Measurements from ENCODE around the gene CREBL2.
"Not testable (repeated sequence)": the region's sequence is repeated elsewhere in the genome, so short reads cannot be mapped to it uniquely, and the experiment has no call there.

Gene CREBL2

DNA sequence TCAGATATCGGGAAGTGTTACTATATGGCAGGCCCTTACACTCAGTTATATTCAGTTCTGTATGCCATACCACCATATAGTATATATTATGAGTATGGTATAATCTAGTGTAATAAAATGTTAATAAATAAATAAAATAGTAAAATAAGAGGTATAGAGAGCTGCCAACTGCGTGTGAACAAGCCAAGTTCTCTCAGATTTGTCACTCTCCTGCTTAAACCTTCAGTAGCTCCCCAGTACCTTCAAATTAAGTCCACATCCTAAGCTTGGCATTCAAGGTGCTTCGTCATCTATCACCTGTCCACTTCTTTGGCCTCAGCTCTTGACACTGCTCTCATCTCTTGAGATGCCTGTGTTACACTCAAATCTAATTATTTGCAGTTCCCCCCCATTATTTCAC lies 12.8 kb upstream of the CREBL2 start:
- DNase-seq, result no peak

DNA sequence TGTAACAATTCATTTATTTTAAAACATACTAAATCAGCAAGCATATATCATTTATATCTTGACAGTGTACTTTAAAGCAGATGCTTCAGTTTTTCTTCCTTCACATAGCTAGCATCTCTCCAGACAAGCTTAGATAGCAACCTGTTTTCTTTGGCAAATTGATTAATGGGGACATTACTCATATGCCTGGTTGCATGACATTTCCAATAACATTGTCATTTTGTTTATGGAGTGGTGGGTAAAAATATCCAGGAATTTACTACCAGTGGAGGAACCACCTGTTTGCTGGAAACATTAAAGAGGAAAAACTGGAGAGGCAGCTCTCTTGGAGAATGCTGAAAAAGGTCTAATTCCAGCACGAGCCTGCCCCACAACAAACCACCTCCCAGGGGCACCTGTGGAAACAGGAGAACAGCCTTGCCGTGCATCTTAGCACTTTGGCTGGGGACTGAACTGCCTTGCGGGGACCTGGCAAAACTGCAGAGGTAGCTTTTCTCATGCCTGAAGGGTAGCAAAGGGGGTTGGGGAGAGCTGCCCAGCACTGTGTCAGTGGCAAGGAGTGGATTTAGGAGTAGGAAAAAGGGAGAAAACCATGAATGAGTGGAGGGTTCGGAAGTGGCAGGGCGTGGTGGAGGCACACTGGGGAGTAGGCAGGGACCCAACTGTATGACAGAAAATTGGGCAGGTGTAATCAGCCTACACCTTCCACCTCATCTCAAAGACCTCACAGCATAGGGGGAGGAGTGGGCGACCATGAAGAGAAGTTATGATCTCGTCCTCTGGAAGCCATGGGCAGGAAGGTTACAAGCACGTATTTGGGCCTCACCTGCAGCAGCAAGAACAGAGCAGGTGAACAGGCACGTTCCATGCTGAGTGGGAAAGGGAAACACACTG lies 11.7 kb upstream of the CREBL2 start:
- DNase-seq, result no peak

DNA sequence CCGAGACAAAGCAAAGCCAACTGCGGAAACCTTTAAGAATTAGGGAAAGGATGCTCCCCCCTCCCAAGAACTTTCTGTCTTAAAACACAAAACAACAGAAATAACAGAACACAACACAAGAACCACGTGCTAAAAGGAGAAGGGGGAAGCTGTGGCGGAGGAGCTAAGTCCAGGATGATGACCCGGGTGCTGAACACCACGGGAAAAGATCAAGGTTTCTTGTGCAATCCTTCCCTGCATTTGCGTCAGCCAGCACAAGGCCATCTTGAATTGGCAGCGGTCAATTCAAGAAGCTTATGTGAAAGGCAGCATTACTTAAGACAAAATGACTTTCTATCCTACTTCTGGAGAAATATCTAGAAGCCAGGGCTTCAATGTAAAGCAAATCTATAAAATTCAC lies 11.0 kb upstream of the CREBL2 start:
- no peak for DNase-seq

DNA sequence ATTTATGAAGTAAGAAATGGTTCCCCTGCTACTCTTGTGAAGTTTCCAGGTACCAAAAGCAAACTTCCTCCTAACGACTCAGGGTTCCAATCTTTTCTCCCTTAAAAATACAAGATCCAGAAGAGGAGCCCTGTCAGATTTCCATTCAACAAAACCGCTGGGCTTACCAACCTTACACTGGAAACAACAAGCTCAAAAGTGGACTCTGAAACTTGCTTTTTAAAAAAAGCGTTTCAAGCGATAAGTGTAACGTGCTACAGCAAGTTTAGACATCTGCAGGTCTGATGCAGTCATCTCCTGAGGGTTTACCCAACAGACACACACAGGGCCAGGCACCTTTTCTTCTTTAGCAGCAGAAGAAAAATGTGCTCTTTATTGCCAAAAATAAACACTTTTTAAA lies 6.9 kb upstream of the CREBL2 start:
- DNase-seq, result no peak

DNA sequence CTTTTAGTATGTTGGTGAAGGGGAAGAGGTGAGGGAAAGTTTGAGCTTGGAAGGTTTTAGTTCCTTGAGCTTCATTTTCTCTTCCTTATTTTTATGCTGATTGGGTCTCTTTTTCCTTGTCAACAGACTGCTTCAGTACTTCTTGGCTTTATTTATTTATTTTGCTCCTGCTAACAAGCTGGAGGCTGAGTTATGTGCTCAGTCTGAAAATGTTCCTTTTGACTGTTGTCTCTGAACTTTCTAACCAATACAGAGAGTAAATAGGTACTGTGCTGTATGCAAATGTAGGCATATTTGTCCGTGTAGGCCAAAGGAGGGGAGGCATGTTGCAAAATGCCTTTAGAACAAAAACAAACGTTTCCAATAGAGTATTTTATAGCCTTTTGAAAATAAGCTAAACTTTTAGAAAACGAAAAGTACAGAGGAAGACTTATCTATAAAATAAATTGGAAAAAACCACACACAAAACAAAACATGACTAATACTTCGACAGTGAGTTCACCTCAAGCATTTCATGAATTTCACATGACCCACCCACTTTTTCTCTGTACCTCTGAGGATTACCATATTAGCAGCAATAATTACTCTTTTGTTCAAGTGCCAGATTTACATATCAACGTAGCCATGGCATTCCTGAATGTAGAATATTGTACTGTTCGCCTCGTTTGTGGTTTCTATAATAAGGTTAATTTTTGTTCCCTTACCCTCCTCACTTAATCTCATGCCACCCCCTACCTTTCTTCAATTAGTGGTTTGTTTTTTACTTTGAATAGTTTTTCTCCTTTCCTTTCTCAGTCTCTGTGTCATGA lies 4.7 kb upstream of the CREBL2 start:
- no peak for DNase-seq

DNA sequence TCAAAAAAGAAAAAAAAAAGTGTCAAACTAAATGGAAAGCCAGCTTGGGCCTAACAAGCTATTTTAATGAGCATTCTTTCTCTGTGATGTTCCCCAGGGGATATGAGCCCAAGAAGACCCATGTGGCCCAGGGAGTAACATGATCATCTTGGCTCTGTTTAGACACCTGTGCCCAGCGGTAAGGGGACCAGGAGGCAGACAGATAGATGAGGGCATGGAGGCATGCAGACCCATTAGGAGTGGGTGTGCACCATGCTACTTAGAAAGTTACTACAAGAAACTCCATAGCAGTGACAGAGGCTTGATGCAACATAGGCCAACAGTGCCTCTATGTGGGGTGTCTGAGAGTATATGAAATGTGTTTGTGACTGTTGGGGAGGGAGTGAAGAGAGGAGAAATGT lies 3.1 kb upstream of the CREBL2 start:
- DNase-seq, result peak in 1 of 3 experiments; percentile 15

DNA sequence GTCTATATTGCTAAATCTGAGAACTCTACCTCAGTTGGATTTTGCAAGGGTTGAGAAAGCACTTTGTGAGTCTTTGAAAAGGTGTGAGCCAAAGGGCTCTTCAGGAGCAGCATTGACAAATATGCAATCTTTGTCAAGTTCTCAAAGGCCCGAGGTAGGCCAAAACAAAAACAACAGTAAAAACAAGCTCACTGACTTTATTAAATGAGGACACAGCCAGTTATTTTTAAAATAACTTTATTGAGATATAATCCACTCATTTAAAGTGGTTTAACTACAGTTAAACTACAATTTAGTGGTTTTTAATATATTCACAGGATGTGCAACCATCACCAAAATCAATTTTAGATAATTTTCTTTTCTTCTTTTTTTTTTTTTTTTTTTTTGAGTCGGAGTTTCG lies 2.0 kb upstream of the CREBL2 start:
- DNase-seq, result no peak

DNA sequence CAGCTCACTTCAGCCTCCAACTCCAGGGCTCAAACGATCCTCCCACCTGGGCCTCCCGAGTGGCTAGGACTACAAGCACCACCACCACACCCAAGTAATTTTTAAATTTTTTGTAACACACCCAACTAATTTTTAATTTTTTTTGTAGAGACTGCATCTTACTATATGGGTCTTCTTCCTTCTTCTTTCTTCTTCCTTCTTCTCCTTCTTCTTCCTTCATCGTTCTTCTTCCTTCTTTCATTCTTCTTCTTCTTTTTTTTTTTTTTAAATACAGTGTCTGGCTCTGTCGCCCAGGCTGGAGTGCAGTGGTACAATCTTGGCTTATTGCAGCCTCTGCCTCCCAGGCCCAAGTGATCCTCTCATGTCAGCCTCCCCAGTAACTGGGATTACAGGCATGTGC lies 965 bp upstream of the CREBL2 start:
- no peak for DNase-seq

DNA sequence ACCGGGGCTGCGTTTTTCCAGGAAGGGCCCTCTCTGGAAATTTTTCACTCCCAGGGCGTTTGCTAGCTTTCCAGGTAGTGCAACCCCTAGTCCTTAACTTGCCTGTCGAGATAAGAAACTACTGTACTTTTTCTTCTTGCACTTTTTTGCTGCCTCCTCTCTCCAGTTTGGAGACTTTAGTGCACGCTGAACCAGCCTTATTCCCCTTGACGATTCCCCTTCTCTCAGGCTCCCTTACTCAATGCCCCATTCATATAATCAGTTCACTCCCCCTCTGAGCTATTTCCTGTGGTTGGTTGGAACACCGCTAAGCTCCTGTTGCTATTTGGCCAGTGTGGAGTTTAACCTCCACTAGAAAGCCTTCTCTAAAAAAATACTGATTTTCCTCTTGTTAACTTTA lies 682 bp downstream of the CREBL2 start:
- peak in 2 of 3 experiments; percentile 71 to 77 for DNase-seq

DNA sequence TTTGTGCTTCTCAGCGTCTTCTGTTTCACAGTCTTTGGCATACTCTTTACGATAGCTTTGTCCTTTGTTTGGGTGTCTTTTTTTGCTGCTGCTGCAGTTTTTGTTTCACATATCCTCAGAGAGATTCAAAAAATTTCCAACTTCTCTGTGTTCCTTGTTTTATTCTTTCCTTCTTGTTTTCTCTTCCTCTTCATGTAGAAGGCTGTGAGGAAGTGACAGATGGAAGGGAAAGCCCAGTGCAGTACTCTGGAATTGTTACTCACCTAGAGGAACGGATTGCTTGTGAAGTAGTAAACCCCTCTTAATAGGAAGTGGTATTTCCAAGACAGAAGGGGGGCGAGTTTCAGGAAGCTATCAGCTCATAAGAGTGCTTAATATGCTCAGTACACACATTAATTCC lies 1.7 kb downstream of the CREBL2 start:
- DNase-seq, result no peak

DNA sequence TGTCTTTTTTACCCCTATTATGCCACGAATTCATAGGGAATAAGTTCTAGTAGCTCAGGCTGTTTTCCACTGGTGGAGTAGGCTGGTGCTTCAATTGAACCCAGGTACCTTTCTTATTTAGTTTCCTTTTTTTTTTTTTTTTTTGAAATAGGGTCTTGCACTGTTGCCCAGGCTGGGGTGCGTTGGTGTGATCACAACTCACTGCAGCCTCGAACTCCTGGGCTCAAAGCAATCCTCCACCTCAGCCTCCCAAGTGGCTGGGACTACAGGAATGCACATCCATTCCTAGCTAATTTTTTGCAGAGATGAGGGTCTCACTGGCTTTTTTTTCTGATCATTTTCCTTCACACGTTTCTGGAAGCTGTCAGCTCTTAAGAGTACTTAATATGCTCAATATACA lies 2.7 kb downstream of the CREBL2 start:
- no peak for DNase-seq

DNA sequence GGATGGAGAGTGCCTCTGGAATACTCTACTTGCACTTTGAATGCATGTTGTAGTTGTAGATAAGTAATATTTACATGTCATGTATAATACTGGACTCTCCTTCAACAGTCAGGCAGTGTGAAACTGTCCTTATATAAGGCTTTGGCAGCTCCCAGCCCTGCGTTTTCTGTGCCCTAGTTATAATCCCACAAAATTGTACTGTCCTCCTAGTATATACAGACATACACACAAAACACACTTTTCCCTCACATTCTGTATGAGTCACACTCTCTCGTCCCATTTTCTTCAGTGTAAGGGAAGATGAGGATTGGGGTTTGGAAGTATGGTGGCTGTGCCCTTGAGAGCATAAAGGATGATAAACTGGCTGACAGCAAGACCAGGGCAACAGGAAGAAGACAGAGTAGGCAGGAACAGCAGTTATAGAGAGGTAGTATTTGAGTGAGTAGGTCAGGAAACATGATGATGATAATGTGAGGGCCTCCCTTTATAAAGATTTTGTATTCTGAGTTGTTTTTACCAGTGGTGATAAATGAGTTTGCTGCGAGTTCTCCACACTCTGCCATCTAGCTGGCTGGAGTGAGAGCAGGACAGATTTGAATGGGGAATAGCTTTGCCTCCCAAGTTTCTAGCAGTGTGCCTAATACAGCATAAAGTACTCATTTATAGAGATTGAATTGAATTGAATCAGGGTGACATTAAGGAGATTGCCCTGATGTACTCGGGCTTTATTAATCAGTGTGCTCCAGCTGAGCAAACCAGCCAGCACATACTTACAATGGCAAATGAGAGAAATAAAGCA lies 5.0 kb downstream of the CREBL2 start:
- DNase-seq, result peak in 1 of 3 experiments; percentile 23

DNA sequence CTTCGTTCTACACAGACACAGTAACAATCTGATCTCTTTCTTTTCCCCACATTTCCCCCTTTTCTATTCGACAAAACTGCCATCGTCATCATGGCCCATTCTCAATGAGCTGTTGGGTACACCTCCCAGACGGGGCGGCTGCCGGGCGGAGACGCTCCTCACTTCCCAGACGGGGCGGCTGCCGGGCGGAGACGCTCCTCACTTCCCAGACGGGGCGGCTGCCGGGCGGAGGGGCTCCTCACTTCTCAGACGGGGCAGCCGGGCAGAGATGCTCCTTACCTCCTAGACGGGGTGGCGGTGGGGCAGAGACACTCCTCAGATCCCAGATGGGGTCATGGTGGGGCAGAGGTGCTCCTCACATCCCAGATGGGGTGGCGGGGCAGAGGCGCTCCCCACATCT lies 6.4 kb downstream of the CREBL2 start:
- DNase-seq, result not testable (repeated sequence)

DNA sequence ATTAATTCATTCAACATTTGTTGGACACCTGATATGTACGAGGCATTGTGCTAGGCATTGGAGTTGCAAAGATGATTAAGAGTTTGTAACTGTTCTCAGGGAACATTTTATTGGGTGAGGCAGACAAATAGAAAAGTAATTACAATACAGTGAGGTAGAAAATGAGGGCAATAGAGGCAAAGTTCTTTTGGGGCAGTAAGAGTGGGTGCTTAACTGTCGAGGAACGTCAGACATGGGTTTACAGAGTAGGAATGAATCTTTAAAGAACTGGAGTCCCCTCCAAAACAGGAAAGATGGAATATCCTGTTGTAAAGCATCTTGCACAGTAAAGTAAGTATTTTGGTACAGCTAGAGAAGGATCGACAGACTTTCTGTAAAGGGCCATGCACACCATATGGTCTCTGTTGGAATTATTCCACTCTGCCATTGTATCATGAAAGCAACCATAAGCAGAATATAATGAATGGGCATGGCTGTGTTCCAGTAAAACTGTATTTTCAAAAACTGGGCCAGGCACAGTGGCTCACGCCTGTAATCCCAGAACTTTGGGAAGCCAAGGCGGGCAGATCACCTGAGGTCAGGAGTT lies 9.1 kb downstream of the CREBL2 start:
- no peak for DNase-seq

DNA sequence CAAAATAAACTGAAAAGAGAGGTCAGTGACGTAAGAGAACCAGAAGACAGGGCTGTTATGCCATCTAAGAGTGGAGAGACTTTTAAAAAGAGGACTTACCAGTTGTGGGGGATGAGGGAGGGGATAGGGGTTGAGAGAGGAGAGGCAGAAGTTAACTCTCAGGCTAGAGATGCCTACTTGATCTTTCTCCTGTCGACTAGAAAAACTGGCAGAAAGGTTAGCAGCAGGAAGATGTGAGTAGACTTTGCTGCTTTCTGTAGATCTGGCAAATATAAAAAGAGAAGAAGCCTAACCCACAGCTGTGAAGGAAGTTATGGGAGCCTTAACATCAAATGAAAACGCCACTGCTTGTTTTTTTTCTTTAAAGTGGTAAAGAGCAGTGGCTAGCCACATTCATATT lies 10.7 kb downstream of the CREBL2 start:
- DNase-seq, result no peak

DNA sequence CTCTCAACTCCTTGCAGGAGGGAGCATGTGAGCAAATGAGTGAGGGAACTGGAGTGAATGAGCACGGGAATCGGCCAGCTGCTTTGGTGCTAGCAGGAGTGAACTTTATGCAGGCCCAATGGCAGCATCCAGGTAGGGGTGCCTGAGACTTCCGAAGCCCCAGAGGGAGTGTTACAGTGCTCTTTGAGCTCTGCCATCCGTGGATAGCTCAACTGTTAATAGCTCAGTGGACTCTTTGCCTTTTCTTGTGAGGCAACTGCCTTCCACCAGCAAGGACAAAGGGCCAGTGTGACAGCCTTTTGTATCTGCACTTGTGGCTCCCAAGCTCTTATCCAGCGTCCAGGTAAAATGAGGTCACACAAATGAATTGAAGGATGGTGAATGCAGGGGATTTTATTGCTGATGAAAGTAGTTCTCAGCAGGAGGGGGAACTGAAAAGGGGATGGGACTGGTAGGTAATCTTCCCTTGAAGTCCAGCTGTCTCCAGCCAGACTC lies 12.9 kb downstream of the CREBL2 start:
- DNase-seq, result no peak

DNA sequence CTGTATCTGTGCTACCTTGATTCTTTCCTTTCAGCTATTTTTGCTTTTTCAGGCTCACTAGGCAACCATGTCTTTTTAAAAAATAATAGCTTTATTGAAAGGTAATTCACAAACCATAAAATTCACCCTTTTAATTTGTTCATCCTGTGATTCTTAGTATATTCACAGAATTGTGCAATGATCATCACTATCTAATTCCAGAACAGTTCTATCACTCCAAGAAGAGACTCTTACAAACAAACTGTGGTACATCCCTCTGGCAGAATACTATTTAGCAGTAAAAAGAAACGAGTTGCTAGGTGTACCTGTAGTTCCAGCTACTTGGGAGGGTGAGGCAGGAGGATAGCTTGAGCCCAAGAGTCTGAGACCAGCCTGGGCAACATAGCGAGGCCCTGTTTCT lies 14.8 kb downstream of the CREBL2 start:
- no peak for DNase-seq

DNA sequence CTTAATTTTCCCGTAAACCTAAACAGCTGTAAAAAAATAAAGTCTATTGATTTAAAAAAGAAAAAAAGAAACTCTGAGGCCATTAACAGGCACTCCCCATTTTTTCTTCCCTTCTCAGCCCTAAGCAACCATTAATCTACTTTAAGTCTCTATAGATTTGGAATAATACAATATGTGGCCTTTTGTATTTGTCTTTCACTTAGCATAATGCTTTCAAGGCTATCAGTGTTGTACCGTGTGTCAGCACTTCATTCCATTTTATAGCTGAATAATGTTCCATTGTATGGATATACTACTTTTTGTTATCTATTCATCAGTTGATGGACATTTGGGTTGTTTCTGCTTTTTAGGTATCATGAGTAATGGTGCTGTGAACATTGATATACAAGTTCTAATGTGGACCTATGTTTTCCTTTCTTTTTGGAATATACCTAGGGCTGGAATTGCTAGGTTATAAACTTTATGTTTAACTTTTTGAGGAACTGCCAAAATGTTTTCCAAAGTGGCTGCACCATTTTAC lies 15.7 kb downstream of the CREBL2 start:
- DNase-seq, result no peak

DNA sequence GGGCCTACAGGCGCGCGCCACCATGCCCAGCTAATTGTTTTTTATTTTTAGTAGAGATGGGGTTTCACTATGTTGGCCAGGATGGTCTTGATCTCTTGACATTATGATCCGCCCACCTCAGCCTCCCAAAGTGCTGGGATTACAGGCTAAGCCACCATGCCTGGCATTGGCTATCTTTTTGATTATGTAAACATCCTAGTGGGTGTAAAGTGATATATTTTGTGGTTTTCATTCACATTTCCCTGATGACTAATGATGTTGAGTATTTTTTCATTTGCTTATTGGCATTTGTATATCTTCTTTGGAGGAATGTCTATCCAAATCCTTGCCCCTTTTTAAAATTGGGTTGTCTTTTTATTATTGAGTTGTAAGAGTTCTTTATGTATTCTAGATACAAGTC lies 16.3 kb downstream of the CREBL2 start:
- no peak for DNase-seq

DNA sequence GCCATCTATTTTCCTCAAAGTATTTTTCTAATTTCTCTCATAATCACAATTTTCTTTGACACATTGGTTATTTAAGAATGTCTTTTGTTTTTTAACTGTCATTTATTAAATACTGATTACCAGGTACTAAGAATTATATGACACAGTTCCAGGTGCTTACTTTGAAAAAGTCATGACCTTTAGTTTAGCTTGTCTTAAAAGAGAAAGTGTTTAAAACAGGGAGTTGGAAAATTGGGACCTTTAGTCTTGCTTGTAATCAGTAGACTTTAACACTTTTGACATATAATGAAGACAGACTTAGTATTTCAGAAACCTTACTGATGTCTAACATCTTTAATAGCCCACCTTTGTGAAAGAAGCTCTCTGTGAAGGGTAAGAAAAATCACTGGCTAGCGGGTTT lies 19.2 kb downstream of the CREBL2 start:
- no peak for DNase-seq

DNA sequence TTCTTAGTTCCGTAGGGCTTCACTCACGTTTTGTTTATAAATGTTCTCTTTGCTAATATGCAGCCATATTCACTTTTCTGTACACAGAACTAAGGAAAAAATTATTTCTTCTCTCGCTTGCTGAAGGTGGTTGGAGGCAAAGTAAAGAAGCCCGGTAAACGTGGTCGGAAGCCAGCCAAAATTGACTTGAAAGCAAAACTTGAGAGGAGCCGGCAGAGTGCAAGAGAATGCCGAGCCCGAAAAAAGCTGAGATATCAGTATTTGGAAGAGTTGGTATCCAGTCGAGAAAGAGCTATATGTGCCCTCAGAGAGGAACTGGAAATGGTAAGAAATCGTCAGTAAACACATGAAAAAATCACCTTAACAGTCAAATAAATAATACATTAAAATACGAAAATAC lies 24.0 kb downstream of the CREBL2 start:
- no peak for DNase-seq

DNA sequence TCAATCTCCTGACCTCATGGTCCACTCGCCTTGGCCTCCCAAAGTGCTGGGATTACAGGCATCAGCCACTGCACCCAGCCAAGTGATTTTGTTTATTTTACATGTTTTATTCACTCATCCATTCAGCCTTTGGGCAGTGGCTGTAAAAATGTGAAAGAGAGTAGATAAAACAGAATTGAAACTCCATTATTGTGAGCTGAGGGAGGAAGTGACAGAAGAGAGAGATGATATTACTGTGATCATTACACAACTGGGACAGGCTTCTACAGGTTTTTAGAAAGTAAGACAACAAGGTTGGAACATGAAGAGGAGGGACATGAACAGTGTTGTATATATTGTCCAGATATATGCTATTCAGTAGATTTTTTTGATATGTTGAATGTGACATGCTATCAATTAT lies 25.0 kb downstream of the CREBL2 start:
- no peak for DNase-seq

DNA sequence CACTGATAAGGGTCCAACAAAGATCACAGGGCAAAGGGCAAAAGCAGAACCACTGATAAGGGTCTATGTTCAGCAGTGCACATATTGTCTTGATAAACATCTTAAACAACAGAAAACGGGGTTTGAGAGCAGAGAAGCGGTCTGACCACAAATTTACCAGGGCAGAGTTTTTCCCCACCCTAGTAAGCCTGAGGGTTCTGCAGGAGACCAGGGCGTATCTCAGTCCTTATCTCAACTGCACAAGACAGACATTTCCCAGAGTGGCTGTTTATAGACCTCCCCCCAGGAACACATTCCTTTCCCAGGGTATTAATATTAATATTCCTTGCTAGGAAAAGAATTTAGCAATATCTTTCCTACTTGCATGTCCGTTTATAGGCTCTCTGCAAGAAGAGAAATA lies 28.3 kb downstream of the CREBL2 start:
- not testable (repeated sequence) for DNase-seq

Data from NCI-H1417 (cell line).